PFSK-1 (cell line): Measurements from ENCODE around the gene TMC7.

Experiments used
- FOXP2 ChIP-seq: optimal IDR thresholded peaks from 2 replicates; pipeline ENCODE3; 2011; ENCODE audit warnings: borderline replicate concordance, control low read depth, inconsistent platforms; ENCODE audit not compliant: insufficient read depth; ENCODE audit errors: extremely low read length, extremely low read depth
- POLR2AphosphoS5 ChIP-seq: IDR thresholded peaks from 2 replicates; pipeline ENCODE4 v1.6.1; 2012; ENCODE audit warnings: low read depth, mild to moderate bottlenecking, control low read depth, low read length, moderate library complexity
- REST ChIP-seq, 2 experiments: IDR thresholded peaks; 2 replicates each; pipeline versions ENCODE4 v1.6.1 to v1.8.0; 2011 to 2012; ENCODE audit warnings: low read depth in 2 of 2, low read length in 2 of 2, control low read depth in 1 of 2, inconsistent platforms in 1 of 2, mild to moderate bottlenecking in 1 of 2, moderate library complexity in 1 of 2; ENCODE audit not compliant: insufficient read depth in 1 of 2
- SIN3A ChIP-seq: IDR thresholded peaks from 2 replicates; pipeline ENCODE4 v1.6.1; 2012; ENCODE audit warnings: mild to moderate bottlenecking, low read length, moderate library complexity, borderline replicate concordance; ENCODE audit not compliant: insufficient read depth
- TAF1 ChIP-seq: IDR thresholded peaks from 2 replicates; pipeline ENCODE4 v1.6.1; 2012; ENCODE audit warnings: low read length, control low read depth, borderline replicate concordance; ENCODE audit not compliant: insufficient read depth

TMC7 gene

GRCh38 chr16:18953547-18953946, 30.2 kb upstream of the TMC7 start:
- no peak for TF ChIP-seq POLR2AphosphoS5
- no peak for TF ChIP-seq REST (IDR thresholded peaks at IDR 0.05; ENCODE audit: insufficient read depth in 1 of 2, low read depth in 2 of 2, low read length in 2 of 2)
- TF ChIP-seq TAF1, result no peak
- no peak for TF ChIP-seq FOXP2
- TF ChIP-seq SIN3A, result no peak

- TF ChIP-seq TAF1, result no peak
- TF ChIP-seq POLR2AphosphoS5, result no peak
These were observed 25.1 kb upstream of the TMC7 start for GRCh38 chr16:18958621-18959029.

- TF ChIP-seq POLR2AphosphoS5, result no peak
- no peak for TF ChIP-seq FOXP2
- no peak for TF ChIP-seq TAF1
- no peak for TF ChIP-seq SIN3A
- TF ChIP-seq REST (IDR thresholded peaks at IDR 0.05; ENCODE audit: insufficient read depth in 1 of 2, low read depth in 2 of 2, low read length in 2 of 2), result no peak
These were observed 24.7 kb upstream of the TMC7 start for GRCh38 chr16:18959031-18959505.

GRCh38 chr16:18965555-18965954, 18.2 kb upstream of the TMC7 start:
- TF ChIP-seq FOXP2 (no peak), REST (IDR thresholded peaks at IDR 0.05; ENCODE audit: insufficient read depth in 1 of 2, low read depth in 2 of 2, low read length in 2 of 2) (no peak), SIN3A (no peak), TAF1 (no peak), POLR2AphosphoS5 (no peak)

GRCh38 chr16:18966791-18967190, 16.9 kb upstream of the TMC7 start:
- TF ChIP-seq REST (IDR thresholded peaks at IDR 0.05; ENCODE audit: insufficient read depth in 1 of 2, low read depth in 2 of 2, low read length in 2 of 2) (no peak), FOXP2 (no peak), TAF1 (no peak), POLR2AphosphoS5 (no peak), SIN3A (no peak)

- TF ChIP-seq FOXP2 (no peak), POLR2AphosphoS5 (no peak), SIN3A (no peak), REST (IDR thresholded peaks at IDR 0.05; ENCODE audit: insufficient read depth in 1 of 2, low read depth in 2 of 2, low read length in 2 of 2) (no peak), TAF1 (no peak)
These were observed 14.5 kb upstream of the TMC7 start for GRCh38 chr16:18969050-18969854.
